Measurements from ENCODE around the gene FXYD7.
A peak's percentile ranks its signal among the peaks of the same experiment; 100 is the strongest.

The FXYD7 gene

GRCh38 chr19:35112995-35113688, 29.9 kb upstream of the FXYD7 start:
- no peak for DNase-seq

DNA sequence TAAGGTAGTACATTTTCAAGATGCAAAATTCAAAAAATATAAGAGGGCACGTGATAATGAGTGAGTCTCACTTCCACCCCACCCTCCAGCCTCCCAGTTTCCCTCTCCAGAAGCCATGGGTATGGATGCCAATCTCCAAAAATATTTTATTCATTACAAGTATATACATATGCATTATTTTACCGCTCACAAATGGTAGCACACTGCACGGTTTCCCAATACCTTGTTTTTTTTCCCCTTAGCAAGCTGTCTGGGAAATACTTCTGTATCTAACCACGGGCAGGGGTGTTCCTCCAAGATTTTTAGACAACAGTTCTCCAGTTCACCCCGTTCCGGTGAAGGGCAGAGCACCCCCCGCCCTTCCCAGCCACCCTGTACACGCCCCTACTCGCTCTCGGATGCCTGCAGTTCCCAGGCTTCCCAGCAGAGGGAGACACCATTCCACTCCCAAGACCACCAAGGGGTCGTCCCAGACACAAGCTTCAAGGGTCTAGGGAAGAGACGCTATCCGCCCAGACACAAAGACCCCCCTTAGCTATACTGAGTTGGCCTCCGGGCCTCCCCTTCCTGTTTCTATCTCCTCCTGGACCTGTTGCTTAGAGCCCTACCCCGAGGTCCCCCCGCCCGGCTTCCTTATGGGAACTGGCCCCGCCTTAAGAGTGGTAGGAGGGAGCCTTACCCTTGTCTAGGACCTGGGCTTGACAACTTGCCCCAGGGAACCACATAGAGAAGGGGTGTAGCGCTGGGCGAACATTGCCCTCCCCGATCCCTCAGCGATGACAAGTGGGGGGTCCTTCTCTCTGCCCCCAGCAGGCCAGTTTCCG, 28.5 kb upstream of the FXYD7 start:
- DNase-seq: peak; percentile 34 to 58 (median 49)

DNA sequence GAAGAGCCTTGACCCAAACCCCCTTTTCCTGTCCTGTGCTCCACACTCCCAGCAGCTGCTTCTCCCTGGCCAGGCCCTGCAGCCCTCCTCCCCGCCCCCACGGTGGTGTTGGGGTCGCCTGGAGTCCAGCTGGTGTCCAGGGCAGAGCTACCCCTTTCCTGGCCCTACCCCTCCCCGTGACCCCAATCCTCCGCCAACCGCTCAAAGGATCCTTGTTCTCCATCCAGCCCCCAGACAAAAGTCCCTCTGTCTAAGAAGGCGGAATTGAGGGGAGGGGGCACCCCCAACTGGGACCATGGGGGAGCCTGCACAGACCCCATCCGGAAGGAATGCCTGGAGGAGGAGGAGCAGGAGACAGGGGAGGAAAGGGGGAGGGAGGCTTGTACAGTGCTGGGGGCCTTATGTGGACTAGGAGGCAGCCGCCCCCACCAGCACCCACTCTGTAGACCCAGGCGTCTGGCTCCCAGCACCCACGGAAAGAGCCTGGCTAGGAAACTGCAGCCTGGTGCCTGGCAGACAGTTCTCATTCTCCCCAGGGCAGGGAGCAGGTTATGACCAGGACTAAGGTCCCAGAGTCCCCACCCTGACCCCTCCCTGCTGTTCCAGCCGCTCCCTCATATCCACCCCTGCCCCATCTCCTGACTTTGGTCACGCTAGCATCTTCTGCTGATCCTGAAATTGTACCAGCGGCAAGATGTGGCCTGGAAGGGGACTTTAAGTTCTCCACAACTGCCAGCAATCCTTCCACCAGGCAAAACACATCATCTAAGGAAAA, 27.7 kb upstream of the FXYD7 start, which contains the start of gene FXYD3:
Gene FXYD3, plus strand, starts transcription at position 647 of the 775 bp plus-strand sequence. CDS start 3,554 bp downstream, outside the sequence.
- no peak for DNase-seq

- no peak for DNase-seq
These were observed 26.8 kb upstream of the FXYD7 start for GRCh38 chr19:35116072-35116801.

- DNase-seq: no peak
These were observed 25.9 kb upstream of the FXYD7 start for GRCh38 chr19:35117116-35117515.

GRCh38 chr19:35117799-35118198, 25.3 kb upstream of the FXYD7 start:
- DNase-seq: no peak

DNA sequence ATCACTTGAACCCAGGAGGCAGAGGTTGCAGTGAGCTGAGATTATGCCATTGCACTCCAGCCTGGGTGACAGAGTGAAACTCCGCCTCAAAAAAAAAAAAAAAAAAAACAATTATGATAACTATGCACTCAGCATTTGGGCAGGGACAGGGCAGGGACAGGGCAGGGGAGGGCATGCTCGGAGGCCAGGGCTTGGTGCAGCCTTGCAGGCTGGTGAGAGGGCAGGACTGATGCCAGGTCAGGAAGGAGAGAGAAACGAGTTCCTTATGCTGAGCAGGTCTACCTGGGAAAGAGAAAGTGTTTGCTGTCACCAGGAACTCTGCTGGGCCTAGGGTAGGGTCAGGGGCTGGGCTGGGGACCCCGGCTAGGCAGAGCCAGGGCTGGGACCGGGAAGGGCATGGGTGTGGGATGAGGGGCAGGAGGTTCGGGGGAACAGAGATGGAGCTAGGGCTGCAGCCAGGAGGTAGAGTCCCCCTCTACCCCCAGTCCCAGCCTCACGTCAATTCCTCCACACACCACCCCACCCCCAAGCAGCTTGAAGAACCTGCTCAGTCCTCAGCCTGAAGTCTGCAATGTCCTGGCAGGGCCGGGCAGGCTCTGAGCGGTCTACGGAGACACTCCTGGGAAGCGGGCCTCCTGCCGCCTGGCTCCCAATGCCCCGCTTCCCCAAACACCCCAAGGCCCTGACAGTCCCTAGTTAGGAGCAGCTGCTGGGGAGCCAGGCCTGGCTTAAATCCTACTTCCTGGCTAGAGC, 24.6 kb upstream of the FXYD7 start:
- no peak for DNase-seq

DNA sequence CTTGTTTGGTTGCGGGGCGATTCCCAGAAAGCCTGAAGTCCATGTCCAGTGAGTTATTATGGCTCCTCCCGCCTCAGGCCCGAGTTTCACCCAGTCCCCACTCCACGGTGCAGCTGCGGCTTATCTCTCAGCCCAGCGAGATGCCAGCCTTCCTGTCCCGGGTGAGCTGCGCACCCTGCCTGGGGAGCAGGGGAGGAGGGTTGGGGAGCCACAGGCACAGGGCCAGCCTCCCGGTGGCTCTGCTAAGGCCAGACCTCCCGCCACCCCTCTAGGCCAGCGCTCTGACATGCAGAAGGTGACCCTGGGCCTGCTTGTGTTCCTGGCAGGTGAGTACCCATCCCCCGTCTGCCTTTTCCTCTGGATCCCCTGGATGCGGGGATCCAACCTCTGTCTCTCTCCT, 24.0 kb upstream of the FXYD7 start:
- no peak for DNase-seq

DNA sequence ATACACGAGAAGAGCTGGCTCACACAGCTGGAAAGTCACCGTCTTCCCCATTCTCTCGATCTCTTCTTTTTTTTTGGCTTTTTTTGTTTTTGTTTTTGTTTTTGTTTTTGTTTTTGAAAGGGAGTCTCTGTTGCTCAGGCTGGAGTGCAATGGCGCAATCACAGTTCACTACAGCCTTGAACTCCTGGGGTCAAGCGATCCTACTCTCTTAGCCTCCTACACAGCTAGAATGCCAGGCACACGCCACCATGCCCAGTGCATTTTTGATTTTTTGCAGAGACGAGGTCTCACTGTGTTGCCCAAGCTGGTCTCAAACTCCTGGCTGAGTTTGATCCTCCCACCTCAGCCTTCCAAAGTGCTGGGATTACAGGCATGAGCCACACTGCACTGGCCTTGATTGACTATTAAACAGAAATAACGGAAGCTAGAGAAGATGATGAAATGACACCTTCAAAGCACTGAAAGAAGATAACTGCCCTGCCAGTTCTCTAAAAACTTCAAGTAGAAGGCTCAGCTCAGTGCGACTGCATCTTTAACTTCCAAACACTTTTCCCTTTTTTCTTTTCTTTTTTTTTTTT, 23.4 kb upstream of the FXYD7 start:
- DNase-seq: no peak

GRCh38 chr19:35120492-35120891, 22.6 kb upstream of the FXYD7 start:
- DNase-seq: no peak

- DNase-seq: no peak
These were observed 22.2 kb upstream of the FXYD7 start for GRCh38 chr19:35120898-35121297.

DNA sequence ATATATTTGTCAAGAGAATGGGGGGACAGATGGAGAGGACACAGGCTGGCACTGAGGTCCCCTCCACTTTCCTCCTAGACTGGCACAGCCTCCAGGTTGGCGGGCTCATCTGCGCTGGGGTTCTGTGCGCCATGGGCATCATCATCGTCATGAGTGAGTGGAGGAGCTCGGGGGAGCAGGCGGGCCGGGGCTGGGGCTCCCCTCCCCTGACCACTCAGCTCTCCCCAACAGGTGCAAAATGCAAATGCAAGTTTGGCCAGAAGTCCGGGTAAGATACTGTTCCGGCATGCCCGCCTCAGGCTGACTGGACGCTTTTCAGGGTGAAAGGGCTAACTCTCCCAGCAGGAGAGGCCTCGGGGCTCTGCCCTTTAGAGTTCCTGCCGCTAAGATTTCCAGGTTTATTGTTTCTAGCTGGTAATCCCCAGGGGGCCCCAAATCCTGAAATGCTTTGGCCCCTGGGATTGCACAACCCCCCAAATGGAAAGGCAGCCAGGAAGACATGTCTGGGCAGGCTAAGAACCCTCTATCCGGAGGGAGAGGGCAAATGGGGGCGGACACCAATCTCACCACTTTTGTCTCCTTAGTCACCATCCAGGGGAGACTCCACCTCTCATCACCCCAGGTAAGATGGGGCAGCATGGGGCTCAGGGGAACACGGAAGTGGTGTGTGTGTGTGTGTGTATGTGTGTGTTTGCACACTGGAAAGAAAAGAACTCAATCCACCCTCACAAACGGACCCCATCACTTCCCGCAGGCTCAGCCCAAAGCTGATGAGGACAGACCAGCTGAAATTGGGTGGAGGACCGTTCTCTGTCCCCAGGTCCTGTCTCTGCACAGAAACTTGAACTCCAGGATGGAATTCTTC, 20.1 kb upstream of the FXYD7 start:
- no peak for DNase-seq

GRCh38 chr19:35123573-35123972, 19.5 kb upstream of the FXYD7 start:
- no peak for DNase-seq

DNA sequence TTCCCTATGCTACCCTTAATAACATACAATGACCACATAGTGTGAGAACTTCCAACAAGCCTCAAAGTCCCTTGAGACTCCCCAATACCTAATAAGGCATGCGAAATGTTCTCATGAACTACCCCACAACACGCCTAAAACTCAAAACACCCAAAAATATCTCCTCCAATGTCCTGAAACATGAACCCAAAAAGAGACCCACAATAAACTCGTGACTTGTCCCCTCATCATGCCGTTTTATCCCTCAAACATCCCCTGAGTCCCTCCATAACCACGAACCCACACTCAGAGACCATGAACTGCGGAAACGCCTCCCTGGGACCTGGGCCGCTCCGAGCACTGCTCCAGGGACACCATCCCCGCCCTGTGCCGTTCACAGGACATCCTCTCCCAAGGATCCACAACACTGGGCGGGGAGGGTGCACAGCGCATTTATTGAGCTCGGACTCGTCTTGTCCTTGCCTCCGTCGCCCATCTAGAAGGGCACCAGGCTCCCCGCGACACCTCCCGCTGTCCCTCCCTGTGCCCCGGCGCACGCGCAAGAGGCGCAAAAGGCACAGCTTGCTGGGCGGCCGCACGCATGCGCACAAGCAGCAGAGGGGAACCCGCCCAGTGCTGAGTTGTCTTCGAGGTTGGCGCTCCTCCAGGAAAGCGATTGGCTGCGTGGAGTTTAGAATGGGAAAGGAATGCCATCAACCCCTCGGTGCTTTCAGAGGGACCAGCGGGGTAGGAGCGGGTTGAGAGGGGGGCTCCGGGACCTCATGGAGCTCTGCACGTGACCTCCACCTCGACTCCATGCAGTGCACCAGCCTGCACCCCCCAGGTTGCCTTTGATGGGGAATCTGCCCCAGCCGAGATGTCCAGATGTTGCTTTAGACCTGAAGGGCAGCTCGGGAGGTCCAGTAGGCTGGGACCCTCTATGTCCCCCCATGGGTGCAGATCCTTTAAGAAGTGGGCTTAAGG, 18.7 kb upstream of the FXYD7 start:
- DNase-seq: peak; percentile 70 to 89 (median 72)

DNA sequence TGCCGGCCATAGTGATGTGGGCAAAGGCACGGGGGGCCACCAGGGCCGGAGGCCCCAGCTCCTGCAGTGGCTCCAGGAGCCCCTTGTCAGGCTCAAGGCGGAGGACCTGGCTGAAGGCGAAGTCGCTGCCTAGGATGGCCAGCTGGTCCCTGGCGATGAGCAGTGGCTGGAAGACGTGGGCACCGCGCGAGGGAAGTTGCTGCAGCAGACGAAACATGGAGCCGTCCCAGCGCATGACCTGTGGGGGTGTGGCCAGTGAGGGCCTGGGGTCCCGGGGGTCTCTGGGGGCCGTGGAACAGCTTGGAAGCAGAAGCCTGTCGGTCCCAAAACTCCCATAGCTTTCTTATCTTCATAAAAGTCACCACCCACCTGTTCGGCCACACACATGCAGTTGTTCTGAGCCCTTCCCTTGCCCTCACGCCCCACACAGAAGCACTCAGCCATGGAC, 17.8 kb upstream of the FXYD7 start:
- DNase-seq: no peak

DNA sequence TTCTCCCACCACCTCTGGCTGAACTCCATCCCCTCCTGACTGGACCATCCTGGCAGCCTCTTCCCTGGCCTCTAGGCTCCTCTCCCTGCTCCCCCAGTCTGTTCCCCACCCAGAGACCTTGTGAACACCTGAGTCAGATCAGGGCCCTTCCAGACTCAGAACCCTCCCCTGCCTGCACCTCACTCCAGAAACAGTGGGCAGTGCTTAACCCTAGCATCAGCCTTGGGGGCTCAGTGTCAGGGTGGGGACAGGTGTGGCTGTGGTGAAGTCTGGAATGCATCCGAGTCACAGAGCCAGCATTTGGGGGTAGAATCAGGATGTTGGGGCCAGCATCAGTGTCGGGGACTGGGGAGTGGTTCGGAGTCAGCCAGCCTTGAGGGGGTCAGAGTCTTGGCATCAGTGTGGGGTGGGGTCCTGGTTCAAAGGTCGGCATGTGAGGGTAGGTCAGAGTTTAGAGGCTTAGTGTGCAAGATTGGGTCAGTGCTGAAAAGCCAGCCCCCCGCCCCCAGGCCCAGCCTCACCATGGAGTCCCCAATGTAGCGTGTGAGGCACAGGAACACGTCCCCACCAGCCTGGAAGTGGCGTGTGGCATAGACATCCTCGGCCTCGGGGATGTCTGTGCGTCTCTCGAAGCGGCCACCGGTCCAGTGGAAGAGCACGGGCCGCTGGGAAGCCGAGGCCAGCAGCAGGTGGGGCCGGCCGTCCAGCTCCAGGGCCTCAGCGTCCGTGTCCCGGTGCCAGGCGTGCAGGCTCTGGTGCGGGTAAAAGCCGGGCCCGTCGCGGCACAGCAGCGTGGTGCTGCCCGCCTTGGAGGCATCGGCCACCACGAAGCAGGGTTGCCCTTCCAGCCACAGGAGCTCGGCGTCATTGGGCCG, 17.1 kb upstream of the FXYD7 start:
- DNase-seq: no peak

- DNase-seq: no peak
These were observed 16.5 kb upstream of the FXYD7 start for GRCh38 chr19:35126624-35126959.

DNA sequence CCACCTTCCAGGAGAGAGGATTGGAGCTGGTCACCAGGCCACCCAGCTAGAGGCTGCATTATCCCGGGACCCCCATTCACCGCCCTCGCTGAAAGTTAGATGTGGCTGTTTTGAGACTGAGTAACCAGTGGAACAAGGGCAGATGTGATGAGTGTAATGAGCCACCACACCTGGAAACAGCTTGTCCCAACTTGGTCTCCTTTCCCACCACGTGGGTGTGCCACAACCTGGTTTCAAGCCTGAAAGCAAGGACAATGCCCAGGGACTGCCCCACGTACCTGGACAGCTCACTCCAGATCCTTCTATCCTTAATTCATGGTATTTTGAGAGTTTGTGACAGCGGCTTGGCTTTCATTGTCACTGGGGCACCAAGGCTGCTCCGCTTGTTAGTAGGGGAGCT, 15.2 kb upstream of the FXYD7 start:
- no peak for DNase-seq
